WERI-Rb-1 (cell line): Measurements from ENCODE around the gene CDK17.

Experiments
- DNase-seq: peaks from one replicate; pipeline ENCODE4 v3.0.0-alpha.2; 2020
- H3K27ac ChIP-seq: fragments of 250-450 bp; sonication (Bioruptor Pico); 2 replicates; pipeline ENCODE4 v1.5.1; 2020; ENCODE audit warnings: mild to moderate bottlenecking, moderate library complexity
- H3K27me3 ChIP-seq: fragments of 250-450 bp; sonication (Bioruptor Pico); 2 replicates; pipeline ENCODE4 v1.5.1; 2021; ENCODE audit warnings: mild to moderate bottlenecking, low read depth, moderate library complexity; ENCODE audit not compliant: insufficient read depth, severe bottlenecking
- H3K36me3 ChIP-seq: fragments of 250-450 bp; sonication (Bioruptor Pico); 2 replicates; pipeline ENCODE4 v1.5.1; 2020; ENCODE audit warnings: mild to moderate bottlenecking, moderate library complexity
- H3K4me3 ChIP-seq: 2 replicates; pipeline ENCODE4 v1.5.1; 2011; ENCODE audit warnings: low read depth, mild to moderate bottlenecking, control low read depth, low read length
- H3K9me3 ChIP-seq: fragments of 250-450 bp; sonication (Bioruptor Pico); 2 replicates; pipeline ENCODE4 v1.5.1; 2021; ENCODE audit warnings: mild to moderate bottlenecking, moderate library complexity; ENCODE audit not compliant: severe bottlenecking
- CTCF ChIP-seq: IDR thresholded peaks from 2 replicates; pipeline ENCODE4 v1.5.1; 2011; ENCODE audit warnings: low read depth, mild to moderate bottlenecking, control low read depth, inconsistent platforms, low read length

CDK17 gene

GRCh38 chr12:96338852-96339471, 61.3 kb downstream of the CDK17 start:
- TF ChIP-seq CTCF = no peak
- H3K27me3 ChIP-seq = no peaks in the 10 kb centered on the region
- H3K4me3 ChIP-seq = no peak overlapping the region
- H3K9me3 ChIP-seq = no peaks in the 10 kb centered on the region
- no peak for DNase-seq
- H3K36me3 ChIP-seq = no peaks in the 10 kb centered on the region
- no peak overlapping the region for H3K27ac ChIP-seq

GRCh38 chr12:96337953-96338352, 62.3 kb downstream of the CDK17 start:
- no peak for DNase-seq
- H3K27me3 ChIP-seq = no peaks in the 10 kb centered on the region
- H3K36me3 ChIP-seq = no peaks in the 10 kb centered on the region
- H3K4me3 ChIP-seq = no peak overlapping the region
- H3K9me3 ChIP-seq = no peaks in the 10 kb centered on the region
- no peak overlapping the region for H3K27ac ChIP-seq
- TF ChIP-seq CTCF = no peak

GRCh38 chr12:96336489-96336888, 63.8 kb downstream of the CDK17 start:
- Histone ChIP-seq H3K27me3 (no peaks in the 10 kb centered on the region), H3K27ac (no peak overlapping the region), H3K4me3 (no peak overlapping the region), H3K36me3 (0 out of 2 replicates have a peak, but pooled peaks cover 2% of the 10 kb centered on the region), H3K9me3 (no peaks in the 10 kb centered on the region)
- no peak for DNase-seq
- TF ChIP-seq CTCF = no peak

- Histone ChIP-seq H3K27ac (no peak overlapping the region), H3K36me3 (peaks cover 7% of the 10 kb centered on the region; the same call in 1 of the 2 replicates)
- TF ChIP-seq CTCF = no peak
These were observed 65.0 kb downstream of the CDK17 start for GRCh38 chr12:96335270-96335669.

GRCh38 chr12:96334502-96334901, 65.7 kb downstream of the CDK17 start:
- no peak for DNase-seq
- Histone ChIP-seq H3K36me3 (peaks cover 7% of the 10 kb centered on the region; the same call in 1 of the 2 replicates), H3K27me3 (no peaks in the 10 kb centered on the region), H3K9me3 (no peaks in the 10 kb centered on the region), H3K27ac (no peak overlapping the region), H3K4me3 (no peak overlapping the region)
- no peak for TF ChIP-seq CTCF

More at GRCh38 chr12:96335270-96335669, 65.0 kb downstream of the CDK17 start:
- no peaks in the 10 kb centered on the region for H3K27me3 ChIP-seq
- H3K4me3 ChIP-seq = no peak overlapping the region
- no peak for DNase-seq
- no peaks in the 10 kb centered on the region for H3K9me3 ChIP-seq

- Histone ChIP-seq H3K4me3 (no peak overlapping the region), H3K36me3 (peaks cover 7% of the 10 kb centered on the region), H3K27ac (no peak overlapping the region), H3K9me3 (no peaks in the 10 kb centered on the region), H3K27me3 (no peaks in the 10 kb centered on the region)
- TF ChIP-seq CTCF = no peak
- no peak for DNase-seq
These were observed 70.7 kb downstream of the CDK17 start for GRCh38 chr12:96329545-96329944.
